Measurements from ENCODE around the gene TRIM9.

Gene TRIM9

GRCh38 chr14:51129130-51129529 is 34.2 kb upstream of the TRIM9 start:
- H3K4me3 ChIP-seq (ENCODE audit: low read depth, low read length) = no peak overlapping the region
- DNase-seq (ENCODE audit: low read depth) = no peak
- TF ChIP-seq CTCF (IDR thresholded peaks at IDR 0.05; ENCODE audit: control insufficient read depth, extremely low read depth, insufficient read depth) = no peak

- no peak overlapping the region for H3K4me3 ChIP-seq (ENCODE audit: low read depth, low read length)
- DNase-seq (ENCODE audit: low read depth) = peak; percentile 59
- no peak for TF ChIP-seq CTCF (IDR thresholded peaks at IDR 0.05; ENCODE audit: control insufficient read depth, extremely low read depth, insufficient read depth)
Measured at GRCh38 chr14:51124029-51124428, 29.1 kb upstream of the TRIM9 start.

GRCh38 chr14:51121096-51121495 is 26.2 kb upstream of the TRIM9 start:
- TF ChIP-seq CTCF (IDR thresholded peaks at IDR 0.05; ENCODE audit: control insufficient read depth, extremely low read depth, insufficient read depth) = no peak

GRCh38 chr14:51119411-51120051 is 24.6 kb upstream of the TRIM9 start:
- DNase-seq (ENCODE audit: low read depth) = no peak
- TF ChIP-seq CTCF (IDR thresholded peaks at IDR 0.05; ENCODE audit: control insufficient read depth, extremely low read depth, insufficient read depth) = no peak
- H3K4me3 ChIP-seq (ENCODE audit: low read depth, low read length) = no peak overlapping the region

More at GRCh38 chr14:51121096-51121495, 26.2 kb upstream of the TRIM9 start:
- DNase-seq (ENCODE audit: low read depth) = no peak
- H3K4me3 ChIP-seq (ENCODE audit: low read depth, low read length) = no peak overlapping the region

- no peak for TF ChIP-seq CTCF (IDR thresholded peaks at IDR 0.05; ENCODE audit: control insufficient read depth, extremely low read depth, insufficient read depth)
- no peak overlapping the region for H3K4me3 ChIP-seq (ENCODE audit: low read depth, low read length)
- DNase-seq (ENCODE audit: low read depth) = no peak
Measured at GRCh38 chr14:51118993-51119392, 24.1 kb upstream of the TRIM9 start.

- H3K4me3 ChIP-seq (ENCODE audit: low read depth, low read length) = no peak overlapping the region
- TF ChIP-seq CTCF (IDR thresholded peaks at IDR 0.05; ENCODE audit: control insufficient read depth, extremely low read depth, insufficient read depth) = no peak
- no peak for DNase-seq (ENCODE audit: low read depth)
Measured at GRCh38 chr14:51117593-51117992, 22.7 kb upstream of the TRIM9 start.

- DNase-seq (ENCODE audit: low read depth) = peak; percentile 23
- H3K4me3 ChIP-seq (ENCODE audit: low read depth, low read length) = no peak overlapping the region
- no peak for TF ChIP-seq CTCF (IDR thresholded peaks at IDR 0.05; ENCODE audit: control insufficient read depth, extremely low read depth, insufficient read depth)
Measured at GRCh38 chr14:51116682-51117081, 21.8 kb upstream of the TRIM9 start.

Data from LNCaP clone FGC (cell line).